Activated naive CD4-positive, alpha-beta T cell treated with anti-CD3 and anti-CD28 coated beads, Interleukin-2, amount 50 U/mL, for 24 hours (primary cell): ENCODE results near the gene SLC17A1.
"Not testable (repeated sequence)": the region's sequence is repeated elsewhere in the genome, so short reads cannot be mapped to it uniquely, and the experiment has no call there.

Source experiments
- H3K27ac Mint-ChIP-seq: one replicate; pipeline ENCODE4 v1.8.0; 2021; ENCODE audit warnings: mild to moderate bottlenecking, mixed read lengths
- H3K27me3 Mint-ChIP-seq: one replicate; pipeline ENCODE4 v1.8.0; 2021; ENCODE audit warnings: mixed read lengths
- H3K36me3 Mint-ChIP-seq: one replicate; pipeline ENCODE4 v1.8.0; 2021; ENCODE audit warnings: mixed read lengths
- H3K4me1 Mint-ChIP-seq: one replicate; pipeline ENCODE4 v1.8.0; 2021; ENCODE audit warnings: mixed read lengths
- H3K4me3 Mint-ChIP-seq: one replicate; pipeline ENCODE4 v1.8.0; 2021; ENCODE audit warnings: mild to moderate bottlenecking, mixed read lengths
- H3K9me3 Mint-ChIP-seq: one replicate; pipeline ENCODE4 v1.8.0; 2021; ENCODE audit warnings: mixed read lengths

Gene SLC17A1

GRCh38 chr6:25753079-25753478 is 78.8 kb downstream of the SLC17A1 start:
- H3K27ac Mint-ChIP-seq: no peak overlapping the region
- H3K27me3 Mint-ChIP-seq: no peaks in the 10 kb centered on the region
- no peaks in the 10 kb centered on the region for H3K4me1 Mint-ChIP-seq
- H3K4me3 Mint-ChIP-seq: no peak overlapping the region
- no peaks in the 10 kb centered on the region for H3K36me3 Mint-ChIP-seq
- no peaks in the 10 kb centered on the region for H3K9me3 Mint-ChIP-seq

DNA sequence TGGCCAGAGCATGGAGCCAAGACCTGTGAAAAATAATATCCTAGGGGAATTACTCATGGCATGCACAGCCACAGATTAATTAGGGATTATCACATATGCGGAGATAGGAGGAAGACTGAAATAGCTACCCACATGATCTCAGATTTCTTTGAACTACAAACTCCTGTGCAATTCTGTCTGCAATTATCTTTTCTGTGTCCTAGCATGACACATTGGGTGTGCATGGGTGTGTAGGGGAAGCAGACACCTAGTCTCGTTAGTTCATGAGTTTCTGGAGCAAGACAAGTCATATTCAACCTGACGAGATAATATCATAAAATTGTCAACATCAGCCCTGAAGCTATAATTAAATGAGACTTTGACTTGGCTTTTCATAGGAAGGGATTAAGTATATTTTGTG is 80.9 kb downstream of the SLC17A1 start:
- no peaks in the 10 kb centered on the region for H3K9me3 Mint-ChIP-seq
- H3K4me1 Mint-ChIP-seq: no peaks in the 10 kb centered on the region
- no peak overlapping the region for H3K27ac Mint-ChIP-seq
- H3K36me3 Mint-ChIP-seq: no peaks in the 10 kb centered on the region
- no peaks in the 10 kb centered on the region for H3K27me3 Mint-ChIP-seq
- no peak overlapping the region for H3K4me3 Mint-ChIP-seq

GRCh38 chr6:25749837-25750236 is 82.0 kb downstream of the SLC17A1 start:
- Mint-ChIP-seq H3K9me3 (no peaks in the 10 kb centered on the region), H3K27me3 (no peaks in the 10 kb centered on the region), H3K27ac (no peak overlapping the region), H3K36me3 (no peaks in the 10 kb centered on the region), H3K4me3 (no peak overlapping the region), H3K4me1 (no peaks in the 10 kb centered on the region)

DNA sequence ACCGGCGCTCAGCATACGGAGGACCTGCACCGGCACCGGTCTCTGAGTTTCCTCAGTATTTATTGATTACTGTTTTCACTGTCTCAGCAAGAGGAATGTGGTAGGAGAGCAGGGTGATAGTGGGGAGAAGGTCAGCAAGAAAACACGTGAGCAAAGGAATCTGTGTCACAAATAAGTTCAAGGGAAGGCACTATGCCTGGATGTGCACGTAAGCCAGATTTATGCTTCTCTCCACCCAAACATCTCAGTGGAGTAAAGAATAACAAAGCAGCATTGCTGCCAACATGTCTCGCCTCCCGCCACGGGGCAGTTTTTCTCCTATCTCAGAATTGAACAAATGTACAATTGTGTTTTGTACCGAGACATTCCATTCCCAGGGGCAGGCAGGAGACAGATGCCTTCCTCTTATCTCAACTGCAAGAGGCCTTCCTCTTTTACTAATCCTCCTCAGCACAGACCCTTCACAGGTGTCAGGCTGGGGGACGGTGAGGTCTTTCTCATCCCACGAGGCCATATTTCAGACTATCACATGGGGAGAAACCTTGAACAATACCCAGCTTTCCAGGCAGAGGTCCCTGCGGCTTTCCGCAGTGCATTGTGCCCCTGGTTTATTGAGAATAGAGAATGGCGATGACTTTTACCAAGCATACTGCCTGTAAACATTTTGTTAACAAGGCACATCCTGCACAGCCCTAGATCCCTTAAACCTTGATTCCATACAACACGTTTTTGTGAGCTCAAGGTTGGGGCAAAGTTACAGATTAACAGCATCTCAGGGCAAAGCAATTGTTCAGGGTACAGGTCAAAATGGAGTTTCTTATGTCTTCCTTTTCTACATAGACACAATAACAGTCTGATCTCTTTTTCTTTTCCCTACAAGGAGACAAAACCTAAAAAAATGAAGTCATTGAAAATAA is 83.0 kb downstream of the SLC17A1 start:
- not testable (repeated sequence) for H3K27ac Mint-ChIP-seq, H3K27me3 Mint-ChIP-seq, H3K4me3 Mint-ChIP-seq, H3K4me1 Mint-ChIP-seq, H3K36me3 Mint-ChIP-seq, H3K9me3 Mint-ChIP-seq

GRCh38 chr6:25748049-25748448 is 83.8 kb downstream of the SLC17A1 start:
- Mint-ChIP-seq H3K27me3 (no peaks in the 10 kb centered on the region), H3K4me3 (no peak overlapping the region), H3K9me3 (no peaks in the 10 kb centered on the region), H3K4me1 (no peaks in the 10 kb centered on the region), H3K27ac (no peak overlapping the region), H3K36me3 (no peaks in the 10 kb centered on the region)

- Mint-ChIP-seq H3K27ac (no peak overlapping the region), H3K36me3 (no peaks in the 10 kb centered on the region), H3K27me3 (no peaks in the 10 kb centered on the region), H3K4me3 (no peak overlapping the region), H3K9me3 (no peaks in the 10 kb centered on the region), H3K4me1 (no peaks in the 10 kb centered on the region)
Measured at GRCh38 chr6:25747477-25747876, 84.4 kb downstream of the SLC17A1 start.

DNA sequence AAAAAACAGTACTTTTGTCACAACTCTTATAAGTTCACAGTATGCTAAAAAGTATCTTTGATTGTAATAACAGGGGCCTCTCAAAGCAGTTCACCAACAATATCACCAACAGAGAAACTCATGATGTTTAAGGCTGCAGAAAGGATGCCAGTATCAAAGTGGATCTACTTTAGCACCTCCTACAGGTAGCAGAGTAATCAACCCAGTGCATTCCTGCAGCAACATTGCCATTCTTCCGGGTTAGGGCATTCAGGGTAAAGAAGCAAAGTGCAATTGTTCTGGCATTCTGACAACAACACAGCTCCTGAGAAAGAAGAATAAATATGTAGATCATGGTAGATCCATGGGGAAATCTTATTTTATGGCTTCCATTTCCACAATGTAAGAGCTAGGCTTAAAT is 84.9 kb downstream of the SLC17A1 start:
- Mint-ChIP-seq H3K9me3 (no peaks in the 10 kb centered on the region), H3K4me3 (no peak overlapping the region), H3K27me3 (no peaks in the 10 kb centered on the region), H3K36me3 (no peaks in the 10 kb centered on the region), H3K4me1 (no peaks in the 10 kb centered on the region), H3K27ac (no peak overlapping the region)

DNA sequence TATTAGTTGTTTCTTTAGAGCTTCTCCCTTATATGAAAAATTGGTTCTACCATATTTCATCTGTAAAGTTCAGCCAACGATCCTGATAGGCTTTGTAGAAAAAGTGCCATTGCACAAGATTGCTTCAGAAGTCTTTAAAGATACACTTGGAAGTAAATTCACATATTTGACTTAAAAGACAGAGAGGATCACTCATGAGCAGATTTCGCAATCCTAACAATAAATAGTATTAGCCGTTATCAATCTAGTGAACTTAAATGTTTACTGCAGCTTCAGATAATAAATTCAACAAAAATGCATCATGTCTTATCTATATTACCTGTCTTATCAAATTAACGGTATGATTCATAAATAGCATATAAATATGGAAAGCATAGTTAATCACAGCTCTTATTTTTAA is 86.0 kb downstream of the SLC17A1 start:
- Mint-ChIP-seq H3K27ac (no peak overlapping the region), H3K4me1 (no peaks in the 10 kb centered on the region), H3K36me3 (no peaks in the 10 kb centered on the region), H3K9me3 (no peaks in the 10 kb centered on the region), H3K27me3 (no peaks in the 10 kb centered on the region), H3K4me3 (no peak overlapping the region)

GRCh38 chr6:25743868-25744267 is 88.0 kb downstream of the SLC17A1 start:
- H3K4me1 Mint-ChIP-seq: no peaks in the 10 kb centered on the region
- no peak overlapping the region for H3K27ac Mint-ChIP-seq
- H3K4me3 Mint-ChIP-seq: no peak overlapping the region
- no peaks in the 10 kb centered on the region for H3K36me3 Mint-ChIP-seq
- no peaks in the 10 kb centered on the region for H3K27me3 Mint-ChIP-seq
- H3K9me3 Mint-ChIP-seq: no peaks in the 10 kb centered on the region

DNA sequence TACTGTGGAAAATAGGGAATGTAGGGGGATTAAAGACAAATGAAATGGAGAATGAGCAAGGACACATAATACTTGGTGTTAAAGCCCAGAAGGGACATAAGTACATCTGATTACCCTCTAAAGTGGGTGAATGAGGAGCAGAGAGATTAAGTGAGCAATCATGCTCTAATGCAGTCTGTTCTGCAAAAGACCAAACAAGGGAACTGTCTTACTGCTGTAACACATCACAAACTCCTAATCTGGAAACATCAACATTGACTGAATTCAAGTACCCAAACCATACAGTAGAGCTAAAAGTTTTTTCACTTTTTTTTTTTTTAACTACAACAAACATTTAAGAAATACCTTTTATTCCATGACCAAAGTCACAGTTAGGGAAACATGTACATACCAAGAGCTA is 96.6 kb downstream of the SLC17A1 start:
- no peak overlapping the region for H3K4me3 Mint-ChIP-seq
- peaks cover 4% of the 10 kb centered on the region for H3K36me3 Mint-ChIP-seq
- H3K27me3 Mint-ChIP-seq: peaks cover 39% of the 10 kb centered on the region

More for the DNA sequence above, 96.6 kb downstream of the SLC17A1 start:
- no peak overlapping the region for H3K27ac Mint-ChIP-seq
- peaks cover 17% of the 10 kb centered on the region for H3K9me3 Mint-ChIP-seq
- H3K4me1 Mint-ChIP-seq: no peaks in the 10 kb centered on the region
